Trophoblast cell (in vitro differentiated cells and primary cell): ENCODE measurements around the gene GREM1.

Source experiments
- DNase-seq, 2 donors: peaks; one replicate each; pipeline ENCODE4 v3.0.0-alpha.2; 2016
- H2AFZ ChIP-seq: 2 replicates; pipeline ENCODE4 v1.6.1; 2013; ENCODE audit warnings: low read length, moderate library complexity, mild to moderate bottlenecking; ENCODE audit not compliant: insufficient read depth, poor library complexity
- H2AK5ac ChIP-seq: 2 replicates; pipeline ENCODE4 v1.6.1; 2013; ENCODE audit warnings: mild to moderate bottlenecking, low read length
- H2BK120ac ChIP-seq: 2 replicates; pipeline ENCODE4 v1.6.1; 2013; ENCODE audit warnings: low read length, mild to moderate bottlenecking, moderate library complexity; ENCODE audit not compliant: insufficient read depth, poor library complexity
- H2BK12ac ChIP-seq: 2 replicates; pipeline ENCODE4 v1.6.1; 2013; ENCODE audit warnings: mild to moderate bottlenecking, low read length, moderate library complexity
- H2BK5ac ChIP-seq: 2 replicates; pipeline ENCODE4 v1.6.1; 2013; ENCODE audit warnings: low read length, low read depth, moderate library complexity, mild to moderate bottlenecking; ENCODE audit not compliant: poor library complexity
- H3K14ac ChIP-seq: 2 replicates; pipeline ENCODE4 v1.6.1; 2013; ENCODE audit warnings: mild to moderate bottlenecking, low read length
- H3K18ac ChIP-seq: 2 replicates; pipeline ENCODE4 v1.6.1; 2013; ENCODE audit warnings: mild to moderate bottlenecking, low read length
- H3K23ac ChIP-seq: 2 replicates; pipeline ENCODE4 v1.6.1; 2013; ENCODE audit warnings: low read length
- H3K27ac ChIP-seq: 2 replicates; pipeline ENCODE4 v1.5.1; 2013; ENCODE audit warnings: low read depth, mild to moderate bottlenecking, inconsistent platforms, low read length, moderate library complexity
- H3K27me3 ChIP-seq: 2 replicates; pipeline ENCODE4 v1.6.1; 2013; ENCODE audit warnings: inconsistent platforms, mild to moderate bottlenecking, low read length, moderate library complexity; ENCODE audit not compliant: insufficient read depth
- H3K36me3 ChIP-seq, 2 experiments: 1 replicate in 1 of 2; 2 replicates in 1 of 2; pipeline ENCODE4 v1.6.1; 2013; ENCODE audit warnings: low read length in 2 of 2, mild to moderate bottlenecking in 2 of 2, moderate library complexity in 1 of 2; ENCODE audit not compliant: insufficient read depth in 2 of 2, control insufficient read depth in 1 of 2
- H3K4ac ChIP-seq: 2 replicates; pipeline ENCODE4 v1.6.1; 2013; ENCODE audit warnings: low read depth, mild to moderate bottlenecking, low read length, moderate library complexity
- H3K4me1 ChIP-seq, 2 experiments: 1 replicate in 1 of 2; 2 replicates in 1 of 2; pipeline ENCODE4 v1.6.1; 2013; ENCODE audit warnings: low read length in 2 of 2, mild to moderate bottlenecking in 2 of 2, moderate library complexity in 1 of 2; ENCODE audit not compliant: insufficient read depth in 2 of 2, control insufficient read depth in 1 of 2
- H3K4me2 ChIP-seq: 2 replicates; pipeline ENCODE4 v1.6.1; 2013; ENCODE audit warnings: inconsistent platforms, mild to moderate bottlenecking, low read length, moderate library complexity
- H3K4me3 ChIP-seq: 2 replicates; pipeline ENCODE4 v1.5.1; 2013; ENCODE audit warnings: mild to moderate bottlenecking, low read depth, low read length, inconsistent platforms
- H3K79me1 ChIP-seq: one replicate; pipeline ENCODE4 v1.6.1; 2013; ENCODE audit warnings: low read length
- H3K79me2 ChIP-seq: 2 replicates; pipeline ENCODE4 v1.6.1; 2013; ENCODE audit warnings: low read length, mild to moderate bottlenecking; ENCODE audit not compliant: control insufficient read depth, insufficient read depth, poor library complexity
- H3K9ac ChIP-seq: 2 replicates; pipeline ENCODE4 v1.6.1; 2013; ENCODE audit warnings: mild to moderate bottlenecking, low read length
- H3K9me3 ChIP-seq: 2 replicates; pipeline ENCODE4 v1.6.1; 2013; ENCODE audit warnings: low read depth, mild to moderate bottlenecking, control low read depth, inconsistent platforms, low read length; ENCODE audit not compliant: insufficient read depth
- H4K12ac ChIP-seq: 2 replicates; pipeline ENCODE4 v1.6.1; 2013; ENCODE audit warnings: low read depth, mild to moderate bottlenecking, low read length, moderate library complexity
- H4K8ac ChIP-seq: 2 replicates; pipeline ENCODE4 v1.6.1; 2013; ENCODE audit warnings: low read depth, mild to moderate bottlenecking, low read length, moderate library complexity
- H4K91ac ChIP-seq: one replicate; pipeline ENCODE4 v1.6.1; 2013; ENCODE audit warnings: low read depth, mild to moderate bottlenecking, low read length, moderate library complexity
- WGBS: extraction: QIAGEN DNeasy Blood & Tissue Kit; methylation state at CpG from one replicate; pipeline ENCODE4 v1.1.7; 2013; ENCODE audit warnings: missing lambda C conversion rate; ENCODE audit not compliant: insufficient read length, insufficient coverage; ENCODE audit errors: extremely low coverage; 5-methylcytosine and 5-hydroxymethylcytosine counted together

GREM1 gene

DNA sequence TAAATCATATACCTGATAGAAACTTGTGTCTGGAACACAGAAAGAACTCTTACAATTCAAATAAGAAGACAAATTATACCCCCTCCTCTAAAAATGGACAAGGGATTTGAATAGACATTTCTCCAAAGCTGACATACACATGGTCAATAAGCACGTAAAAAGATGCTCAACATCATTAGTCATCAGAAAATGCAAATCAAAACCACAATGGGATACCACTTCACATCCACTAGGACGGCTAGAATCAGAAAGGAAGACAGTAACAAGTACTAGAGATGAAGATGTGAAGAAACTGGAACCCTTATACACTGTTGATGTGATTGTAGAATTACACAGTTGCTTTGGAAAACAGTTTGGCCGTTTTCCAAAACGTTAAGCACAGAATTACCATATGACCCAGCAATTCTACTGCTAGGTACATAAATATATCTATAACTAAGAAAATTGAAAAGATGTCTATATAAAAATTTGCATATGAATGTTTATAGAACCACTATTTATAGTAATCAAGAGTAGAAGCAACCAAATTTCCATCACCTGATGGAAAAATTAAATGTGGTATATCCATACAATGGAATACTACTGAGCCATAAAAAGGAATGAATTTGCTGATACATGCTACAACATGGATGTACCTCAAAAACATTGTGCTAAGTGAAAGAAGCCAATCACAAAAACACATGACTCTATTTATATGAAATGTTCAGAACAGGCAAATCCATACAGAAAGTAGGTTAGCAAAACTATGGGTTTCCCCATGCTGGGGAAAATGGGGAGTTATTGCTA, 60.8 kb downstream of the GREM1 start:
- H3K27me3 ChIP-seq: no peaks in the 10 kb centered on the region
- DNase-seq: no peak
- no peak overlapping the region for H3K14ac ChIP-seq
- H3K4ac ChIP-seq: no peak overlapping the region
- no peak overlapping the region for H4K12ac ChIP-seq
- H4K8ac ChIP-seq: no peak overlapping the region
- no peak overlapping the region for H2AFZ ChIP-seq
- no peak overlapping the region for H3K9ac ChIP-seq
- H3K9me3 ChIP-seq: no peaks in the 10 kb centered on the region
- WGBS: no CpG with 5 or more reads among the region's 4 CpGs
- H3K23ac ChIP-seq: no peak overlapping the region
- no peak overlapping the region for H2BK12ac ChIP-seq
- no peak overlapping the region for H4K91ac ChIP-seq
- no peak overlapping the region for H2BK120ac ChIP-seq
- no peaks in the 10 kb centered on the region for H3K79me1 ChIP-seq
- H2BK5ac ChIP-seq: no peak overlapping the region
- H3K4me1 ChIP-seq: no peaks in the 10 kb centered on the region
- H3K27ac ChIP-seq: no peak overlapping the region
- H3K36me3 ChIP-seq: no peaks in the 10 kb centered on the region
- H3K4me2 ChIP-seq: no peak overlapping the region
- no peaks in the 10 kb centered on the region for H3K79me2 ChIP-seq
- no peak overlapping the region for H3K4me3 ChIP-seq
- H2AK5ac ChIP-seq: no peak overlapping the region
- no peak overlapping the region for H3K18ac ChIP-seq

GRCh38 chr15:32781781-32782180, 64.0 kb downstream of the GREM1 start:
- no peaks in the 10 kb centered on the region for H3K79me1 ChIP-seq
- no peaks in the 10 kb centered on the region for H3K4me1 ChIP-seq
- H3K4me2 ChIP-seq: no peak overlapping the region
- no peaks in the 10 kb centered on the region for H3K36me3 ChIP-seq
- no peak overlapping the region for H2AK5ac ChIP-seq
- no peak overlapping the region for H3K23ac ChIP-seq
- H3K9ac ChIP-seq: no peak overlapping the region
- no peak overlapping the region for H2BK12ac ChIP-seq
- H3K14ac ChIP-seq: no peak overlapping the region
- H4K8ac ChIP-seq: no peak overlapping the region
- no peaks in the 10 kb centered on the region for H3K27me3 ChIP-seq
- DNase-seq: peak in 1 of 2 donors; percentile 12
- H2AFZ ChIP-seq: no peak overlapping the region
- H3K27ac ChIP-seq: no peak overlapping the region
- no peak overlapping the region for H2BK5ac ChIP-seq
- WGBS: no CpG with 5 or more reads among the region's 3 CpGs
- H4K91ac ChIP-seq: no peak overlapping the region
- no peak overlapping the region for H3K4me3 ChIP-seq
- no peak overlapping the region for H3K18ac ChIP-seq
- H4K12ac ChIP-seq: no peak overlapping the region
- no peak overlapping the region for H2BK120ac ChIP-seq
- H3K79me2 ChIP-seq: no peaks in the 10 kb centered on the region
- no peaks in the 10 kb centered on the region for H3K9me3 ChIP-seq
- no peak overlapping the region for H3K4ac ChIP-seq

DNA sequence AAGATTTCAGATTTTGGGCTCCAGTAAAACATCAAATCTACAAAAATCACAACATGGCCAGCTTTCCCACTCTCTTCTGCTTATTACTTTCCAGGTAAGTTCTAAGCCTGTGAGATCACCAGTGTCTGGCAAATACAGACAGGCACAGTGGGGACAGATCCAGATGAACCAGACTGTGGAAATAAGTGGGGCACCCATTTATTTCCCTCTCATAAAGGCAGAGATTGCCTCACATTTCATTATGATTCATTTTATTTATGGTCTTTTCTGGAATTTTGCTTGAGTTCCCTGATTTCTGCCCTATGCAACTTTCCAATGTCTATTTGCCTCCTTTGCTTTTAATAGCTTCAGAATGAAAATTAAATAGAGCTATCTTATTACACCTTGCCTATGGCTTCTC, 66.8 kb downstream of the GREM1 start:
- H3K27ac ChIP-seq: no peak overlapping the region
- H3K79me1 ChIP-seq: no peaks in the 10 kb centered on the region
- H4K91ac ChIP-seq: no peak overlapping the region
- no peaks in the 10 kb centered on the region for H3K36me3 ChIP-seq
- H3K27me3 ChIP-seq: no peaks in the 10 kb centered on the region
- no peak overlapping the region for H3K4me3 ChIP-seq
- H3K79me2 ChIP-seq: no peaks in the 10 kb centered on the region
- no peak overlapping the region for H2BK5ac ChIP-seq
- H3K23ac ChIP-seq: no peak overlapping the region
- H3K9ac ChIP-seq: no peak overlapping the region
- no peak overlapping the region for H3K4me2 ChIP-seq
- H2AFZ ChIP-seq: no peak overlapping the region
- no peak for DNase-seq
- H3K9me3 ChIP-seq: no peaks in the 10 kb centered on the region
- no peaks in the 10 kb centered on the region for H3K4me1 ChIP-seq
- H2BK120ac ChIP-seq: no peak overlapping the region
- H3K4ac ChIP-seq: no peak overlapping the region
- no peak overlapping the region for H4K8ac ChIP-seq
- H2AK5ac ChIP-seq: no peak overlapping the region
- H2BK12ac ChIP-seq: no peak overlapping the region
- no peak overlapping the region for H3K18ac ChIP-seq
- H4K12ac ChIP-seq: no peak overlapping the region
- no peak overlapping the region for H3K14ac ChIP-seq

GRCh38 chr15:32786906-32787305, 69.1 kb downstream of the GREM1 start:
- WGBS: no CpG with 5 or more reads among the region's 7 CpGs

More at GRCh38 chr15:32786906-32787305, 69.1 kb downstream of the GREM1 start:
- Histone ChIP-seq H2AFZ (no peak overlapping the region), H3K4ac (no peak overlapping the region), H2BK120ac (no peak overlapping the region), H3K79me1 (no peaks in the 10 kb centered on the region), H3K4me3 (no peak overlapping the region), H4K12ac (no peak overlapping the region), H3K27me3 (no peaks in the 10 kb centered on the region), H2AK5ac (no peak overlapping the region), H3K18ac (no peak overlapping the region), H3K4me2 (no peak overlapping the region), H3K79me2 (no peaks in the 10 kb centered on the region), H3K9me3 (no peaks in the 10 kb centered on the region), H4K91ac (no peak overlapping the region), H3K9ac (no peak overlapping the region), H2BK5ac (no peak overlapping the region), H3K14ac (no peak overlapping the region), H3K4me1 (no peaks in the 10 kb centered on the region), H2BK12ac (no peak overlapping the region), H3K23ac (no peak overlapping the region), H4K8ac (no peak overlapping the region), H3K36me3 (no peaks in the 10 kb centered on the region), H3K27ac (no peak overlapping the region)
- DNase-seq: no peak
